GM18502 (cell line): ENCODE data around the gene POLR3GL.
"Not testable (repeated sequence)": the region's sequence is repeated elsewhere in the genome, so short reads cannot be mapped to it uniquely, and the experiment has no call there.

ENCODE experiments used
- ATAC-seq: cut with Tn5 transposase; IDR thresholded peaks from one replicate; pipeline ENCODE4 v1.9.1; 2021; ENCODE audit warnings: mild to moderate bottlenecking; ENCODE audit not compliant: unreplicated experiment, poor library complexity

POLR3GL gene, protein sequence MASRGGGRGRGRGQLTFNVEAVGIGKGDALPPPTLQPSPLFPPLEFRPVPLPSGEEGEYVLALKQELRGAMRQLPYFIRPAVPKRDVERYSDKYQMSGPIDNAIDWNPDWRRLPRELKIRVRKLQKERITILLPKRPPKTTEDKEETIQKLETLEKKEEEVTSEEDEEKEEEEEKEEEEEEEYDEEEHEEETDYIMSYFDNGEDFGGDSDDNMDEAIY

DNA sequence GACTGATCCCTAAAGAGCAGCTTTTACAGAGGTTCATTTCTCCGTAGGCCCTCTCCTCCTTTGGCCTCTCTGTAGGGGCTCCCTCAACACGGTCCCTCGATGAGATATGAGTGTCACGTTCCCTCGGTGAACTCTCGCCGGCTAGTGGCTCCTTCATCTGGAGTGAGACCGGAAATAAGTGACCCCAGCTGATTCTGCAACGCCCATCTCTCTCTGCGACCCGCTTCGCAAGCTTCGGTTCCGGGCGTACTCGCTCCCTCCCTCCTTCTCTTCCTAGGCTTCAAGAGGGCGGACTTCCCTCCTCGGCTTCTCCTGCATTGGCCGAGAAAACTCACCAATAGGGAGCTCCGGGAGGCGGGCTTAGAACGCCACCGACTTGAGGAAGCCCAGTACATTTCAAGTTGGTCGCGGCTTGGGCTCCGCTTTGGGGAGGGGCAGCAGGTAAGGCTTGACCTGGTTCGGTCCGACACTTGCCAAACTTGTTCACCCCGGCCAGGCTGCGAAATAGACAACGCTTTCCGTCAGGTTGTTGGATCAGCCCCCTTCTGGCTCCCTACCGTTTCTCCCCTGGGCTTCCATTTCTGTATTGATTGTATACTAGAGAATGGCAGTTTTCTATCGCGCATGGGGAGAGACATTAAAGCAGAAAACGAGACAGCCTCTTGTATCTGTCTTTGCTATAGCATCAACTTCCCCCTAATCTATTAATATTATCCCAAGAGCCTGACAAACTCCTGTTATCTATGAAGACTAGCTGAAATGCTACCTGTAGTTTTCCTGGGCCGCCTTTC is at the start of gene POLR3GL, which contains the start of gene ANKRD34A:
Gene POLR3GL (plus strand): TSS at position 363 of the 791 bp plus-strand sequence. CDS start 10,176 bp downstream, outside the sequence.
Gene ANKRD34A (minus strand): TSS at position 248 of the 791 bp plus-strand sequence. CDS start 2,816 bp downstream, outside the sequence.
- ATAC-seq: peak; percentile 88

DNA sequence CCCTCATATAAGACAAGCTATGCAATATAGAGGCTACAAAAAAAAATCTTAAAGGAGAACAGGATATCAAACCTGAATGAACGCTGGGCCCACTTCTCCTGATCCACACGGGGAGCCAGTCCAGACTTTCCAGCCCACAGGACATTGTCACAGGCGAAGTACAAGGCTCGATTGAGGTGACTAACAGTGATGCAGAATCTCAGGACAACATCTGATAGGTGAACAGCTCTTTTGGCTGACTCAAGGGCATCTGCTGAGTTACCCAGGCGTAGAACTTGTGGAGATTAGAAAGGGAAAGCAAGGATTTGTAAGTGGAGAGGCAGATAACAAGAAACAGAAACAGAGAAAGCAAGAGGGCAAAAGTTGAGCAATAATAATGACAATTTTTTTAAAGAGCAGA is 47.7 kb upstream of the POLR3GL start:
- no peak for ATAC-seq

DNA sequence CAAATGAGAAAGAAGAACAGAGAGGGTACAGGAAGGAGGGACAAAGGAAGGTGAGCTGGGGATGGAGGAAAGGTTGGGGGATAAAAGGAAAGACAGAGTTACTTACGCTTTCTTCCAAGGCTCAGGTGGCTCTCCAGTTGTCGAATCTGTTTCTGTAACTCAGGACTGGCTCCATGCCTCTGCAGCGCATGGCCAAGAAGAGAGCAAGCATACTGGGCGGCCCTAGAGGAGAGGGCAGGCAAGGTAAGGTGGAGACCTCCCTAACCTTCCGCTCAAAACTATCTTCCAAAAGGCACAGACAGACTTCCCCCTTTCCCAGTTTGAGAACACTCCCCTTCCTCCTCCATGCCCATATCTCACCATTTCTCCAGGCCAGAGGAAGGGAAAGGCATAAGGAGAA is 46.9 kb upstream of the POLR3GL start:
- ATAC-seq: no peak

DNA sequence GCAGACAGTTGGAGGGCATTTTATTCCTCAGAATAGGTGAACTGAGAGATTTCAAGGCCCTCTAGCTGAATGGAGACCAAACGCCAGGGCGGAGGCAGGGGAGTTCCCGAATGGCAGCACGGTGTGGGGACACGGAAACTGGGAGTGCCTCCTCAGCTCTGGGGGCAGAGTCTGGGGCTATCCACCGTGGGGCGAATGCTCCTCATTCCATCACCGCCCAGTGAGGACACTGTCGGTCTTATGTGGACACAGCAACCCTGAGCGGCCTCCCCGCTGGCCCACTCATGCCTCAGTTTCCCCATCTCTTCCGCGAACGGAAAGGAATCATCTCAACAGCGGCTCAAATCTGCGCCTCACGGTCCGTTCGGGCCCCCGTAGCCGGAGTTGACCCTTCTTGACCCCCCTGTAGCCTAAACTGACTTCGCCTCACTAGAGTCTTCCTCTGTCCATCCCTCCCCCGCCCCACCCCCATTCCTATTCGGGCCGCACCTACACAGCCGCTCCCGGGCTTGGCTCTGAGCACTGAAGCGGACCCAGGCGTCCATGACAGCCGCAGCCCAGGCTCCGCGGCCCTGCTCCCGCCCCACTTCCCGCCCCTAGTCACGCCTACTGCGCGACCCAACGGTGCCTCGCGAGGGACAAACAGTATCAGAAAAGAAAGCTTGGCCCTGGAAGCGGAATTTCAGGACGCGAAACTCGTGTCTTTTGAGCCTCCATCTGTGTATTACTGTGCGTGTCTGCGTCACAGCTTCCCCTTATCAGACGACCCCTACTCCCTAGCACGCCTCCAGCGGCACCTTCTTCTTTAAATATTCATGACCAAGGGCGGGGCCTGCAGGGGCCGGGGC is 46.1 kb upstream of the POLR3GL start, which contains the start of gene PEX11B:
Gene PEX11B (minus strand): TSS at position 574 of the 848 bp plus-strand sequence. CDS start 29 bp downstream, at position 545.
- peak; percentile 88 for ATAC-seq

DNA sequence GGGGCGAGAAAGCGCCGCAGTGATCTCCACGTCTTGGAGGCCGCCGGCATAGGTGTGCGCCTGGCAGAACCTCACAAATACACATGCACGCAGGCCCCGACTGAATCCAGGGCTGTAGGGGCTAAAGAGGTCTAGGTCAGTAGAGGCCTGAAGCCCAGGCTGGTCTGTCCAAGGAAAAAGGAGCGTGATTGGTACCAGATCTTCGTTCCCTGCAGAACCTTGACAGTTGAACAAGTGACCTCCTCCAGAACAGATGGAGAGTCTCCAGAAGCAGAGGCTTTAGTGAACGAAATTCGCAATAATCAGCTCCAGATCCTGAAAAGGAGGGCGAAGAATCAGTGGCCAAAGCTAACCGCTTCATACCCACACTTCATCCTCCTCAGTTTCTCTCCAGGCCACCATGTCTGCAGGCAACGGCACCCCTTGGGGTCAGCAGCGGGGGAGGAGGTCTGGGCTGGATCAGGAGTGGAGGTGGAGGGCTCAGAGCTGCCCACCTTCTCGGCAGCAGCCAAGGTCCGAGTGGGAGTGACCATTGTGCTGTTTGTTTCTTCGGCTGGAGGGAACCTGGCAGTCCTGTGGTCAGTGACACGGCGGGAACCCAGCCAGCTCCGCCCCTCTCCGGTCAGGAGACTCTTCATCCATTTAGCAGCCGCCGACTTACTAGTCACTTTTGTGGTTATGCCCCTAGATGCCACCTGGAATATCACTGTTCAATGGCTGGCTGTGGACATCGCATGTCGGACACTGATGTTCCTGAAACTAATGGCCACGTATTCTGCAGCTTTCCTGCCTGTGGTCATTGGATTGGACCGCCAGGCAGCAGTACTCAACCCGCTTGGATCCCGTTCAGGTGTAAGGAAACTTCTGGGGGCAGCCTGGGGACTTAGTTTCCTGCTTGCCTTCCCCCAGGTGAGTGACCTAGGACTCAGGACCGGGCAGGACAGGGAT is 45.2 kb upstream of the POLR3GL start:
- ATAC-seq: peak; percentile 7

DNA sequence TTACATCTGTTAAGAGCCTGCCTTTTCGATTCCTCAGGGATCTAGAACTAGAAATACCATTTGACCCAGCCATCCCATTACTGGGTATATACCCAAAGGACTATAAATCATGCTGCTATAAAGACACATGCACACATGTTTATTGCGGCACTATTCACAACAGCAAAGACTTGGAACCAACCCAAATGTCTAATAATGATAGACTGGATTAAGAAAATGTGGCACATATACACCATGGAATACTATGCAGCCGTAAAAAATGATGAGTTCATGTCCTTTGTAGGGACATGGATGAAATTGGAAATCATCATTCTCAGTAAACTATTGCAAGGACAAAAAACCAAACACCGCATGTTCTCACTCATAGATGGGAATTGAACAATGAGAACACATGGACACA is 44.2 kb upstream of the POLR3GL start:
- not testable (repeated sequence) for ATAC-seq

DNA sequence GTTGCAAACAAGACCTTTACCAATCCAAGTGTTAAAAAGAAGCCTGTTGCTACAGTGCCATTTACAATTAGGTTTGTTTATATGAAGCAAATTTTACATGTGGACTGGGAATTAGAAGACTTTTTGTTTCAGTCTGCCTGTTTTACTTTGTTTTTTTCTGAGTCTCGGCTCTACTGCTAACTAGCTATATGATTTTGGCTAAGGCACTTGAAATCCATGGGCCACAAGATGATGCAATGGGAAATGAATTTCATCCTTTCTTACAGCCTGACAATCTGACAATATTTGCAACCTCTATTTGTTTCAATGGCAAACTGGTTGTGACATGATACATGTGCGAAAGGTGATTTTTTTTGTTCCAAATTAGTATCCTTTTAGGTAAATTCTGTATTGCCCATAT is 42.2 kb upstream of the POLR3GL start:
- ATAC-seq: no peak

DNA sequence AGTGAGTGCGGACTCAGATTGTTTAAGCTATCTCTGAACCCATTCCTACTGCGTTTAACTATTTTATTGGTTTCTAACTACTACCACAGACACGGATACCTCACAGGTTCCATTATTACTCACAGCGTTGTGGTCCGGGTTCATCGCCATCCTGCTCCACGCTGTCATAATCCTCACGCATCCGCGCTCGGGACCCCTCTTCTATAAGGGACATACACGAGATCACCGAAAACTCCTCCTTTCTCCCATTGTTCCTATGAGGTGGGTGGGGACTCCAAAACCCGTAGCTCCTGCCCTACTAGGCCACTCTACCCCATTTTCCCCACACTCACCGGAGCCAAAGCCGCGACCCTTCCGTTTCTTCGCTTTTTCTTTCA is 37.8 kb upstream of the POLR3GL start:
- ATAC-seq: peak; percentile 13

DNA sequence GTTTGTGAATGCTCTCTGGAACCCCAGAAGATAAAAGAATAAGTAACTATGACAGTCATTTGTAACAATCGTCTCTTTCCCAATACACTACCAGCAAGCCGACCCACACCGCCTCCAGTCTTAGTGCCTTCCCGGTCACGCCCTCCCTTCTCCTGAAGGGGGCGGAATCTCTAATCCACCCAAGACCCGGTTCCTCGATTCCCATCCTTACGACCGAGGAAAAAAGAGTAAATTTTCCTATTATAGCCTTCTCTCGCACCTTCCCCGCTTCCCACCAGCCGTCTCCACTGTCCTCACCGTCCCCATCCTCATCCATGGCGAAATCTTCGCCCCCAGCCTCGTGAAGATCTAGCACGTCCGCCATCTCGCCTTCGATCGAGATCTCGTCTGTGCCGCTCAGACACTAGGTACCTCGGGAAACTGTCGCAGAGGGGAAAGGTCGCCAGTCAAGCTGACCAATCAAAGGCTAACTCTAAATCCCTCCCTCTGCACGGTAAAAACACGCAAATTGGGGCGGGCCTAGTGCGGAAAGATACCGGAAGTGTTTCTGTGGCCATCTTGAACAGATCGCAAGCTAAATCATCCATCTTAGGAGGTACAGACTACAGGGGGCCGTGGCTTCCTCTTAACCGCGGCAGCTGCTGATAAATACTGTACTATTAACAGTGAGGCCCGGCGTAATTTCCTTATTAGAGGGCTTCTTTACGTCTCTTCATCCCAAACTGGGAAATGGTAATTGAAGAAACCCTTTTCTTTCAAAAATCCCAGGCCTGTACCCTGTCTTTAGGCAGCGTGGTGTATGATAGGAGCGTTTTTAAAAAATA is 37.2 kb upstream of the POLR3GL start, which contains the start of gene RBM8A:
Gene RBM8A (minus strand): TSS at position 422 of the 824 bp plus-strand sequence. CDS start 58 bp downstream, at position 364.
- peak; percentile 95 for ATAC-seq

DNA sequence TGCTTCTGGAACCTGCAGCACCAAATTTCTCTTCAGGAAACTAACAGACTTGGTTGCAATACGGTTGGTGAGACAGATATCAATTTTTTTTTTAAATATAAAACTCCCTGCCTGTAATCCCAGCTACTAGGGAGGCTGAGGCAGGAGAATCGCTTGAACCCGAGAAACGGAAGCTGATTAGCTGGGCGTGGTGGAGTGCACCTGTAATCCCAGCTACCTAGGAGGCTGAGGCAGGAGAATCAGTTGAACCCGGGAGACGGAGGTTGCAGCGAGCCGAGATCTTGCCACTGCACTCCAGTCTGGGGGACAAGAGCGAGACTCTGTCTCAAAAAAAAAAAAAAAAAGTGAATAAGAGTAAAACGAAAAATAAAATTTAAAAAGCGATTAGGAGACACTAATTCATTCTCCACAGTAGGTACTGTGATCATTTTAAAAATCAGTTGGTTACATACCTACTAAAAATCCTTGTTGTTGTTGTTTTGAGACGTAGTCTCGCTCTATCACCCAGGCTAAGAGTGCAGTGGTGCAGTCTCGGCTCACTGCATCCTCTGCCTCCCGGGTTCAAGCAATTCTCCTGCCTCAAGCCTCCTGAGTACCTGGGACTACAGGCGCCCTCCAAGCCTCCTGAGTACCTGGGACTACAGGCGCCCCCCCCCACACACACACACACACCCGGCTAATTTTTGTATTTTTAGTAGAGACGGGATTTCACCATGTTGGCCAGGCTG is 36.4 kb upstream of the POLR3GL start:
- ATAC-seq: no peak

DNA sequence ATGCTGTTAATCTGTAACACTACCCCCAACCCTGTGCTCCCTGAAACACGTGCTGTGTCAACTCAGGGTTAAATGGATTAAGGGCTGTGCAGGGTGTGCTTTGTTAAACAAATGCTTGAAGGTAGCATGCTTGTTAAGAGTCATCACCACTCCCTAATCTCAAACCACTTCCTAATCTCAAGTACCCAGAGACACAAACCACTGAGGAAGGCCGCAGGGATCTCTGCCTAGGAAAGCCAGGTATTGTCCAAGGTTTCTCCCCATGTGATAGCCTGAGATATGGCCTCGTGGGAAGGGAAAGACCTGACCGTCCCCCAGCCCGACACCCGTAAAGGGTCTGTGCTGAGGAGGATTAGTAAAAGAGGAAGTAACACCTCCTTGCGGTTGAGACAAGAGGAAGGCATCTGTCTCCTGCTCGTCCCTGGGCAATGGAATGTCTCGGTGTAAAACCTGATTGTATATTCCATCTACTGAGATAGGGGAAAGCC is 31.9 kb upstream of the POLR3GL start:
- ATAC-seq: not testable (repeated sequence)

DNA sequence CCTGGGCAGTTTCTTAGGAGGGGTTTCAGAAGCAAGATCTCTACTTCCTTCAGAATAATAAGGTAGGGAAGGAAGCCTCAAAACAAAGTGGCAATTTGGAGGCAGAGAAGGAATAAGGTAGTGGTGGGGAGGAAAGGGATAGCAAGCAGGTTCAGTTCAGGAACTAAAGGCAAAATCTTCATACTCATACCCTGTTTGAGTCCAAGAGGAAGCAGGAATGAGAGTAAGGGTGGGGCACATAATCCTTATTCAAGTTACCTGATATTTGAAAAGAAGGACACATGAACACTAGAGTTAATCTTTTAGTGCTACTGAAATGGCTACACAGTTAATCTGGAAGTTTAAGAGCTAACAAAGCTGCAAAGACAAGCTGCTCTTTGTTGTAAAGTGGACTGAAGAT is 28.8 kb upstream of the POLR3GL start:
- no peak for ATAC-seq

DNA sequence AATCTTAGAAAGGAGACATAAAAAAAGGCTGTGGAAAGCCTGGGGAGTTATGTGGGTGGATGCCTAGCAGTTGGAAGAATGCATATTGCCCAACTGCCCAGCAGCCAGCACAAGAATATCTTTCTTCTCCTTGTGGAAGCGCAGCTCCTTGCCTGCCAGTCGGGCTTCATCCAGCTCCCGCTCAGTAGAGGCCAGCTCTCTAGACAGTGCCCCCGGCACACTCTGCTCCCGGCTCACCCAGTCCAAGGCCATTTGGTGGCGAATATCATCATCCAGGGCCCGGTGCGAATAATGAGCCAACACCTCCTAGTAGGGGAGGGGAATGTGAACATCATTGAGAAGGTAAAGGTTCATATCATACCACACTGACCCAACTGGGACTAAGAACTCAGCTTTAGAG is 28.2 kb upstream of the POLR3GL start:
- ATAC-seq: no peak

DNA sequence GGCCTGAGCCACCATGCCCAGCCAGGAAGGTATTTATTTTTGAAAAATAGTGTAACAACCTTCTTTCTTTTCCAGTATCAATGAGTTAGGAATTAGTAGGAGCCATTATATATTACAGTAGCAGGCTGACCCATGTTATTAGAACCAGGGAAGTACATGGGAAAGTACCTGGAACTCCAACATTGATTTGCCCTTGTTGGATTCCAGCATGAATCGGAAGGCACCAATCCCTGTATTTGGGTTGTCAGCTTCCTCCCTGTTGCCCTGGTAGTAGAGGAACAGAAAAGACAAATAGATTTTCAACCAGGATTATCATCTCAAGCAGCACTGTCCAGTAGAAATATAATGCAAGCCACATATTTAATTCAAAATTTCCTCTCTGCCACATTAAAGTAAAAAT is 27.1 kb upstream of the POLR3GL start:
- ATAC-seq: no peak

DNA sequence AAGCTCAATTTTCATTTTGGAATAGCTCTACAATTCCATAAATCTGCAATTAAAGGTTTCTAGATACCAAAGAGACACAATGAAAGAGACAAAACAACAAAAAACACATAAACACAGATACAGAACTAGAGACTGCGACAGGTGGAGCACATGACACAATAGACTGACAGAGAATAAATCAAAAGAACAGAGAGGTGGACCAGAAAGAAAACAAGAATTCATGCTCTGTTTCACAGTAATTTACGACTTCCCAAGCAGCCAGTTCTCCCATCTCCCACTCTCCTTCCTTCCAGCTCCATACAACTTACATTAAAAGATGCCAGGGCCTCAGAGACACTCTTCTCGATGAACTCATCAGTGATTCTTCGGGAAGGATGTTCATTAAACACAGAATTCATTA is 22.1 kb upstream of the POLR3GL start:
- ATAC-seq: no peak

DNA sequence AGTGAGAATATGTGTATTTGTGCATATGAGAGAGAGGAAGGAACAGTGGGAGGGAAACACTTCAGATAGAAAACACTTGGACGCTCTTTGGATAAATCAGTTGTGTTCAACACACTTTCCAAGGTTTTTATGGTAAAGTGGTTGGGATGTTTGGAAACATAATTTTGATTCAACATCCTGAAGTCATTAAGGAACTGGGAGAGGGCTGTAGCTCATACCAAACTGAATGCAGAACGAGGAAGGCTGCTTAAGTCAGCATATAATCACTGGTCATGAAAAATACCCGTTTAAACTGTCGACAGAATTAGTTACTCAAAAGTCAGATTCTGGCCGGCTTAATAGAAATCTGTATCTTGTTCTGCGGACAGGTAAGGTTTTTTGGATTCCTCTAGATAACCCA is 21.6 kb upstream of the POLR3GL start:
- ATAC-seq: no peak

DNA sequence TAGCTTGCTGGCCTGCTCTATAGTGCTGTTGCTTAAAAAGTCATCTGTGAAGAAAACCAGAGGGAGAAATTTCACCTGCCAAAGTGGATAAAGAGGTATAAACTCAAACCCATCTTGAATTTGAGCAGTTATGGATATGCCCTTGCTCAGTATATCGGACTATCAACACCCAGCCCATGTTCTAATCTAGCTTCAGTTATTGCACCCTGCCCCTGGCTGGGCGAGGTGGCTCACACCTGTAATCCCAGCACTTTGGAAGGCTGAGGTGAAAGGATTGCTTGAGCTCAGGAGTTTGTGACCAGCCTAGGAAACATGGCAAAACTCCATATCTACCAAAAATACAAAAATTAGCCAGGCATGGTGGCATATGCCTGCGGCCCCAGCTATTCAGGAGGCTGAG is 20.0 kb upstream of the POLR3GL start:
- no peak for ATAC-seq

DNA sequence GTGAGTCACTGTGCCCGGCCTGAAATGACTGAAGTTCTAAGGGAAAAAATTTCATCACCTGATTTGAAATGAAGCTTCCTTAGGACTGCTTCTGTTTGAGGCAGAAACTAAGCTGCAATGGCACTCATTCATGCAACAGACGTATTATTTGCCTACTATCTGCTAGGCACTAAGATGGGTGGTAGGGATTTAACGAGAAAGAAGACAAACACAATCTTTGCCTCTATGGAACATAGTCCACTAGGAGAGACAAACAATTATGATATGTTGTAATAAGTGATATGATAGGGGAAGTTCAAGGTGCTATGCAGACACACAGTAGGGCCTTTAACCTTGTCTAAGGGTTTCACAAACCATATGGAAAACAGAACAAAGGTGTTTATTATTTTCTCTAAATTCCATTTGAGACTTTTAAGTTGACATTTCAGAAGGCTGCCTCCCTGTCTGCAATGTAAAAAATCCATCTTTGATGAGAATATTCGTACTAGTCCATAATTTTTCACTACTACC is 18.0 kb upstream of the POLR3GL start:
- ATAC-seq: no peak
